Breast epithelium (tissue), 3 donors: ENCODE data around the gene NUBP1.

Experiments used
- POLR2AphosphoS5 ChIP-seq, 3 donors: sonication (generic); formaldehyde crosslinking; IDR thresholded peaks; one replicate each; pipeline ENCODE4 v1.6.1; 2017; ENCODE audit warnings: antibody characterized with exemption in 3 of 3
- TF ChIP-seq, protein P1 (sequence below), 3 donors: fragments of 450-650 bp; IDR thresholded peaks; one replicate each; pipeline ENCODE4 v1.5.1; 2016 to 2017; ENCODE audit warnings: antibody characterized with exemption in 3 of 3, mild to moderate bottlenecking in 3 of 3, moderate library complexity in 3 of 3

DNA sequence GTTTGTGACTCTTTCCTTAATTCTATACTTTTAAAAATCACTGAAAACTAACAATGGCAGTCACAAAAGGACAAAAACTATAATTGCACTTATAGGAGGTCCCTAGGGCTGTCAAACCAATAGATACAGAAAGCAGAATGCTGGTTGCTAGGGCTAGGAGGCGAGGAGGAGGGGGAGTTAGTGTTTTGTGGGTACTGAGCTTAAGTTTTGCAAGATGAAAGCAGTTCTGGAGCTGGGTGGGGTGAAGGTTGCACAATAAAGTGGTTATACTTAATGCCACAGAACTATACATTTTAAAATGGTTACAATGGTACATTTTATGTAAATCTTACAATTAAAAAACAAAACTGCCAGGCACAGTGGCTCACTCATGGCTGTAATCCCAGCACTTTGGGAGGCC is 27.3 kb downstream of the NUBP1 start:
- TF ChIP-seq, protein P1, sequence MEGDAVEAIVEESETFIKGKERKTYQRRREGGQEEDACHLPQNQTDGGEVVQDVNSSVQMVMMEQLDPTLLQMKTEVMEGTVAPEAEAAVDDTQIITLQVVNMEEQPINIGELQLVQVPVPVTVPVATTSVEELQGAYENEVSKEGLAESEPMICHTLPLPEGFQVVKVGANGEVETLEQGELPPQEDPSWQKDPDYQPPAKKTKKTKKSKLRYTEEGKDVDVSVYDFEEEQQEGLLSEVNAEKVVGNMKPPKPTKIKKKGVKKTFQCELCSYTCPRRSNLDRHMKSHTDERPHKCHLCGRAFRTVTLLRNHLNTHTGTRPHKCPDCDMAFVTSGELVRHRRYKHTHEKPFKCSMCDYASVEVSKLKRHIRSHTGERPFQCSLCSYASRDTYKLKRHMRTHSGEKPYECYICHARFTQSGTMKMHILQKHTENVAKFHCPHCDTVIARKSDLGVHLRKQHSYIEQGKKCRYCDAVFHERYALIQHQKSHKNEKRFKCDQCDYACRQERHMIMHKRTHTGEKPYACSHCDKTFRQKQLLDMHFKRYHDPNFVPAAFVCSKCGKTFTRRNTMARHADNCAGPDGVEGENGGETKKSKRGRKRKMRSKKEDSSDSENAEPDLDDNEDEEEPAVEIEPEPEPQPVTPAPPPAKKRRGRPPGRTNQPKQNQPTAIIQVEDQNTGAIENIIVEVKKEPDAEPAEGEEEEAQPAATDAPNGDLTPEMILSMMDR (IDR thresholded peaks at IDR 0.05): no peak
- no peak for TF ChIP-seq POLR2AphosphoS5 (IDR thresholded peaks at IDR 0.05)
